ENCODE data around the gene CXXC1.
"Not testable (repeated sequence)": the region's sequence is repeated elsewhere in the genome, so short reads cannot be mapped to it uniquely, and the experiment has no call there.

- TF ChIP-seq, protein P1, sequence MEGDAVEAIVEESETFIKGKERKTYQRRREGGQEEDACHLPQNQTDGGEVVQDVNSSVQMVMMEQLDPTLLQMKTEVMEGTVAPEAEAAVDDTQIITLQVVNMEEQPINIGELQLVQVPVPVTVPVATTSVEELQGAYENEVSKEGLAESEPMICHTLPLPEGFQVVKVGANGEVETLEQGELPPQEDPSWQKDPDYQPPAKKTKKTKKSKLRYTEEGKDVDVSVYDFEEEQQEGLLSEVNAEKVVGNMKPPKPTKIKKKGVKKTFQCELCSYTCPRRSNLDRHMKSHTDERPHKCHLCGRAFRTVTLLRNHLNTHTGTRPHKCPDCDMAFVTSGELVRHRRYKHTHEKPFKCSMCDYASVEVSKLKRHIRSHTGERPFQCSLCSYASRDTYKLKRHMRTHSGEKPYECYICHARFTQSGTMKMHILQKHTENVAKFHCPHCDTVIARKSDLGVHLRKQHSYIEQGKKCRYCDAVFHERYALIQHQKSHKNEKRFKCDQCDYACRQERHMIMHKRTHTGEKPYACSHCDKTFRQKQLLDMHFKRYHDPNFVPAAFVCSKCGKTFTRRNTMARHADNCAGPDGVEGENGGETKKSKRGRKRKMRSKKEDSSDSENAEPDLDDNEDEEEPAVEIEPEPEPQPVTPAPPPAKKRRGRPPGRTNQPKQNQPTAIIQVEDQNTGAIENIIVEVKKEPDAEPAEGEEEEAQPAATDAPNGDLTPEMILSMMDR (IDR thresholded peaks at IDR 0.05; ENCODE audit: control extremely low read depth in 1 of 3, insufficient read depth in 1 of 3, low read depth in 1 of 3, low read length in 3 of 3), result not testable (repeated sequence)
- TF ChIP-seq POLR2A (IDR thresholded peaks at IDR 0.05; ENCODE audit: control extremely low read depth in 1 of 2, low read depth in 2 of 2, low read length in 2 of 2); RAD21 (IDR thresholded peaks at IDR 0.05 in 1 of 2, conservative IDR thresholded peaks at IDR 0.05 in 1 of 2; ENCODE audit: low read depth in 2 of 2, low read length in 2 of 2); SUZ12 (IDR thresholded peaks at IDR 0.05; ENCODE audit: low read length); POLR2AphosphoS5 (IDR thresholded peaks at IDR 0.05; ENCODE audit: low read depth, low read length); USF2 (IDR thresholded peaks at IDR 0.05; ENCODE audit: low read length): not testable (repeated sequence)
These were observed 1.0 kb upstream of the CXXC1 start for GRCh38 chr18:50288348-50289107.

Measured in H1 (cell line).